HepG2 (cell line): Measurements from ENCODE around the gene DAG1. TPM values are rescaled to one million over a fixed set of nuclear protein-coding genes. Genes with fewer than 3 reads are reported as not detected.

Experiments
- BHLHE40 ChIP-seq: IDR thresholded peaks from 2 replicates; pipeline ENCODE4 v1.6.1; 2011; ENCODE audit warnings: low read length, improper control_type of control experiment
- CTCF ChIP-seq: sonication (generic); formaldehyde crosslinking; IDR thresholded peaks from 2 replicates; pipeline ENCODE4 v1.5.0; 2020; ENCODE audit warnings: mild to moderate bottlenecking, missing genetic modification reagents, moderate library complexity
- GTF3A ChIP-seq: sonication (generic); formaldehyde crosslinking; conservative IDR thresholded peaks from 2 replicates; pipeline ENCODE4 v1.4.0; 2020; ENCODE audit warnings: mild to moderate bottlenecking, missing genetic modification reagents
- HCFC1 ChIP-seq: fragments of 150-350 bp; IDR thresholded peaks from 2 replicates; pipeline ENCODE4 v1.6.1; 2014; ENCODE audit warnings: low read depth, low read length
- KDM5A ChIP-seq: fragments of 200-600 bp; sonication (generic); IDR thresholded peaks from 2 replicates; pipeline ENCODE4 v1.7.0; 2018; ENCODE audit warnings: antibody characterized with exemption, mild to moderate bottlenecking, low read length, borderline replicate concordance
- KIAA2018 ChIP-seq: sonication (generic); formaldehyde crosslinking; IDR thresholded peaks from 2 replicates; pipeline ENCODE4 v1.5.0; 2020; ENCODE audit warnings: mild to moderate bottlenecking, missing genetic modification reagents, borderline replicate concordance
- PHF20 ChIP-seq: sonication (generic); formaldehyde crosslinking; IDR thresholded peaks from 2 replicates; pipeline ENCODE4 v1.5.0; 2020; ENCODE audit warnings: mild to moderate bottlenecking, missing genetic modification reagents
- SAFB2 ChIP-seq: sonication (generic); formaldehyde crosslinking; IDR thresholded peaks from 2 replicates; pipeline ENCODE4 v1.5.1; 2020; ENCODE audit warnings: missing genetic modification reagents, low read depth, mild to moderate bottlenecking, borderline replicate concordance
- SNAI1 ChIP-seq: sonication (generic); formaldehyde crosslinking; IDR thresholded peaks from 2 replicates; pipeline ENCODE4 v1.5.0; 2020; ENCODE audit warnings: mild to moderate bottlenecking, missing genetic modification reagents, borderline replicate concordance
- SNAPC2 ChIP-seq: sonication (generic); formaldehyde crosslinking; IDR thresholded peaks from 2 replicates; pipeline ENCODE4 v1.8.1; 2022; ENCODE audit warnings: mild to moderate bottlenecking, missing genetic modification reagents
- TFAP4 ChIP-seq: sonication (generic); IDR thresholded peaks from 2 replicates; pipeline ENCODE4 v1.6.1; 2016; ENCODE audit warnings: low read depth, borderline replicate concordance
- TP53 ChIP-seq: sonication (generic); formaldehyde crosslinking; conservative IDR thresholded peaks from 2 replicates; pipeline ENCODE4 v1.4.0; 2020; ENCODE audit warnings: missing genetic modification reagents
- ZFP41 ChIP-seq: sonication (generic); formaldehyde crosslinking; IDR thresholded peaks from 2 replicates; pipeline ENCODE4 v1.4.0; 2020; ENCODE audit warnings: mild to moderate bottlenecking, missing genetic modification reagents, borderline replicate concordance
- ZMAT5 ChIP-seq: sonication (generic); formaldehyde crosslinking; IDR thresholded peaks from 2 replicates; pipeline ENCODE4 v1.5.0; 2020; ENCODE audit warnings: mild to moderate bottlenecking, low read depth, missing genetic modification reagents, borderline replicate concordance
- ZMYM2 ChIP-seq: sonication (generic); formaldehyde crosslinking; IDR thresholded peaks from 2 replicates; pipeline ENCODE4 v1.8.0; 2022; ENCODE audit warnings: mild to moderate bottlenecking, missing genetic modification reagents
- ZNF232 ChIP-seq: sonication (generic); formaldehyde crosslinking; IDR thresholded peaks from 2 replicates; pipeline ENCODE4 v1.4.0; 2020; ENCODE audit warnings: missing genetic modification reagents, borderline replicate concordance
- ZNF83 ChIP-seq: sonication (generic); formaldehyde crosslinking; IDR thresholded peaks from 2 replicates; pipeline ENCODE4 v1.4.0; 2020; ENCODE audit warnings: missing genetic modification reagents, mild to moderate bottlenecking, borderline replicate concordance
- polyA plus RNA-seq, 8 experiments: library from polyadenylated mRNA; depleted of rRNA in 3 of 8; stranded (reverse) in 7 of 8; unstranded in 1 of 8; fragments of >200 nt; fragmentation: Illumina TruSeq in 4 of 8; extraction: Trizol in 4 of 8; gene quantifications; 2 replicates each; pipeline versions ENCODE4 v1.2.1 to v1.2.3, GENCODE V29; 2011 to 2016; ENCODE audit warnings: low read depth in 4 of 8, missing spikeins in 1 of 8, mixed read lengths in 1 of 8; ENCODE audit not compliant: insufficient read depth in 1 of 8
- total RNA-seq, 5 experiments: library from RNA; depleted of rRNA; stranded (reverse); fragments of >200 nt; fragmentation: Illumina TruSeq; extraction: Trizol; gene quantifications; 2 replicates each; pipeline ENCODE4 v1.2.3, GENCODE V29; 2016; ENCODE audit warnings: low read depth in 1 of 5

DAG1 gene
- total and polyA plus RNA-seq, 2 of the 13 experiments (the other 11 are each of a cell fraction or from before 2014, with no cell fraction given), result 47.3 to 50.4 TPM

GRCh38 chr3:49469936-49470713 is at the start of gene DAG1 (continued):
- no peak for TF ChIP-seq ZMYM2 (CRISPR knock-in tag)
- no peak for TF ChIP-seq GTF3A (CRISPR knock-in tag)
- TF ChIP-seq SAFB2 (CRISPR knock-in tag), result peak; percentile 96
- TF ChIP-seq BHLHE40, result no peak
- TF ChIP-seq ZNF232 (CRISPR knock-in tag), result 0 out of 2 replicates have a peak, but pooled peaks have one; percentile 37
- TF ChIP-seq SNAPC2 (CRISPR knock-in tag), result peak; percentile 84; the same call in 1 of the 2 replicates
- TF ChIP-seq PHF20, result peak; percentile 66
- peak; percentile 54; the same call in 1 of the 2 replicates for TF ChIP-seq TFAP4
- no peak for TF ChIP-seq TP53 (CRISPR knock-in tag)
- TF ChIP-seq KIAA2018 (CRISPR knock-in tag), result 0 out of 2 replicates have a peak, but pooled peaks have one; percentile 38
- TF ChIP-seq HCFC1, result 0 out of 2 replicates have a peak, but pooled peaks have one; percentile 8
- peak; percentile 90; the same call in 1 of the 2 replicates for TF ChIP-seq ZNF83
- TF ChIP-seq CTCF (CRISPR knock-in tag), result peak; percentile 17; the same call in 1 of the 2 replicates
- TF ChIP-seq ZMAT5 (CRISPR knock-in tag), result no peak
- TF ChIP-seq ZFP41 (CRISPR knock-in tag), result no peak
- no peak for TF ChIP-seq SNAI1 (CRISPR knock-in tag)
- peak; percentile 69; the same call in 1 of the 2 replicates for TF ChIP-seq KDM5A
